ENCODE data around the gene ZNHIT2. TPM values are rescaled to one million over a fixed set of nuclear protein-coding genes. Genes with fewer than 3 reads are reported as not detected.

The ZNHIT2 gene
- total and polyA plus RNA-seq, 2 of the 13 experiments (the other 11 are each of a cell fraction or from before 2014, with no cell fraction given), result 1.1 to 6.5 TPM

- TF ChIP-seq HMGXB4 (CRISPR knock-in tag; IDR thresholded peaks at IDR 0.05; ENCODE audit: borderline replicate concordance in 1 of 2, low read depth in 1 of 2) (peak in 1 of 2 experiments; percentile 62; a peak in 1 of 4 replicates), KMT2A (CRISPR knock-in tag; IDR thresholded peaks at IDR 0.05) (no peak), HNF1B (CRISPR knock-in tag; IDR thresholded peaks at IDR 0.05) (0 out of 2 replicates have a peak, but pooled peaks have one; percentile 48), STAG1 (CRISPR knock-in tag; IDR thresholded peaks at IDR 0.05) (peak; percentile 78), SAP130 (CRISPR knock-in tag; IDR thresholded peaks at IDR 0.05; ENCODE audit: low read depth) (peak; percentile 49; the same call in 1 of the 2 replicates), ZBTB33 (CRISPR knock-in tag; IDR thresholded peaks at IDR 0.05) (peak; percentile 93), THAP11 (CRISPR knock-in tag; IDR thresholded peaks at IDR 0.05) (0 out of 2 replicates have a peak, but pooled peaks have one; percentile 18), ZFY (CRISPR knock-in tag; IDR thresholded peaks at IDR 0.05) (peak; percentile 45; the same call in 1 of the 2 replicates), CREB1 (IDR thresholded peaks at IDR 0.05) (no peak), CREB1 (CRISPR knock-in tag; IDR thresholded peaks at IDR 0.05) (no peak), FOSL2 (CRISPR knock-in tag; IDR thresholded peaks at IDR 0.05) (0 out of 2 replicates have a peak, but pooled peaks have one; percentile 27), ASH2L (IDR thresholded peaks at IDR 0.05; ENCODE audit: insufficient read length, low read depth, low read length) (peak; percentile 24), SOX5 (CRISPR knock-in tag; IDR thresholded peaks at IDR 0.05; ENCODE audit: borderline replicate concordance) (no peak), TEAD3 (CRISPR knock-in tag; optimal IDR thresholded peaks at IDR 0.05; ENCODE audit: borderline replicate concordance) (peak; percentile 26), KLF12 (CRISPR knock-in tag; IDR thresholded peaks at IDR 0.05; ENCODE audit: borderline replicate concordance) (no peak), NCOA2 (CRISPR knock-in tag; IDR thresholded peaks at IDR 0.05) (no peak), DPF2 (CRISPR knock-in tag; IDR thresholded peaks at IDR 0.05; ENCODE audit: borderline replicate concordance, low read depth) (no peak), ZSCAN9 (CRISPR knock-in tag; IDR thresholded peaks at IDR 0.05; ENCODE audit: borderline replicate concordance) (no peak), KDM2A (CRISPR knock-in tag; IDR thresholded peaks at IDR 0.05; ENCODE audit: borderline replicate concordance, low read depth) (0 out of 2 replicates have a peak, but pooled peaks have one; percentile 28), GMEB2 (CRISPR knock-in tag; IDR thresholded peaks at IDR 0.05; ENCODE audit: low read depth) (no peak)
Measured at GRCh38 chr11:65078151-65078550, 39.4 kb downstream of the ZNHIT2 start (continued).
